ENCODE data around the gene ADGRA3.

ADGRA3 gene, protein sequence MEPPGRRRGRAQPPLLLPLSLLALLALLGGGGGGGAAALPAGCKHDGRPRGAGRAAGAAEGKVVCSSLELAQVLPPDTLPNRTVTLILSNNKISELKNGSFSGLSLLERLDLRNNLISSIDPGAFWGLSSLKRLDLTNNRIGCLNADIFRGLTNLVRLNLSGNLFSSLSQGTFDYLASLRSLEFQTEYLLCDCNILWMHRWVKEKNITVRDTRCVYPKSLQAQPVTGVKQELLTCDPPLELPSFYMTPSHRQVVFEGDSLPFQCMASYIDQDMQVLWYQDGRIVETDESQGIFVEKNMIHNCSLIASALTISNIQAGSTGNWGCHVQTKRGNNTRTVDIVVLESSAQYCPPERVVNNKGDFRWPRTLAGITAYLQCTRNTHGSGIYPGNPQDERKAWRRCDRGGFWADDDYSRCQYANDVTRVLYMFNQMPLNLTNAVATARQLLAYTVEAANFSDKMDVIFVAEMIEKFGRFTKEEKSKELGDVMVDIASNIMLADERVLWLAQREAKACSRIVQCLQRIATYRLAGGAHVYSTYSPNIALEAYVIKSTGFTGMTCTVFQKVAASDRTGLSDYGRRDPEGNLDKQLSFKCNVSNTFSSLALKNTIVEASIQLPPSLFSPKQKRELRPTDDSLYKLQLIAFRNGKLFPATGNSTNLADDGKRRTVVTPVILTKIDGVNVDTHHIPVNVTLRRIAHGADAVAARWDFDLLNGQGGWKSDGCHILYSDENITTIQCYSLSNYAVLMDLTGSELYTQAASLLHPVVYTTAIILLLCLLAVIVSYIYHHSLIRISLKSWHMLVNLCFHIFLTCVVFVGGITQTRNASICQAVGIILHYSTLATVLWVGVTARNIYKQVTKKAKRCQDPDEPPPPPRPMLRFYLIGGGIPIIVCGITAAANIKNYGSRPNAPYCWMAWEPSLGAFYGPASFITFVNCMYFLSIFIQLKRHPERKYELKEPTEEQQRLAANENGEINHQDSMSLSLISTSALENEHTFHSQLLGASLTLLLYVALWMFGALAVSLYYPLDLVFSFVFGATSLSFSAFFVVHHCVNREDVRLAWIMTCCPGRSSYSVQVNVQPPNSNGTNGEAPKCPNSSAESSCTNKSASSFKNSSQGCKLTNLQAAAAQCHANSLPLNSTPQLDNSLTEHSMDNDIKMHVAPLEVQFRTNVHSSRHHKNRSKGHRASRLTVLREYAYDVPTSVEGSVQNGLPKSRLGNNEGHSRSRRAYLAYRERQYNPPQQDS (N-terminal part only)

DNA sequence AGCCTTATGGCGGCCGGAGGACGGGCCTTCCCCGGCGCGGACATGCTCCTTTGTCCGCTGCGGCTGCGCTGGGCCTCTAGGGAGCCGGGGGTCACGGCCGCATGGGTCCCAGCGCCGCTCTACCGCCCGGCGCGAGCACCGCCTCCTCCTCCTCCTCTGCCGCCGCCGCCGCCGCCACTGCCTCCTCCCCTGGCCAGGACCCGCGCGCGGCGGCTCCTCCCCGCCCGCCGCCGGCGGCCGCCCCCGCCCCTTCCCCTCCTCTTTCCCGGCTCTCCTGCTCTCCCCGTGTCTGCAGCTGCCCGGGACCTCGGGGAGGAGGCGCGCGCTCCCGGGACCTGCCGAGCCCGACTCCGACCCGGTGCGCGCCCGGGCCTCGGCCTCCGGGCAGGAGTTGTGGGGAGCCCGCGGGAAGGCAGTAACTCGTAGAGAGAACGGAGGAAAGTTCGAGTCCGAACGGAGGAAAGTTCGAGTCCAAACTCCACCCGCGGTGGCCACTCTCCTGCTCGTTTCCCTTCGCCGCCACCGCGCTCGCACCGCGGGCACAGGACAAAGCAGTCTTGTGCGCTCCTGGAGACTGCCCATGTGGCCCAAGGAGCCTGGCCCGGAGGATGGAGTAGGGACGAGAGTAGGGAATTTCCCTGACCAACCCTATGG is at the start of gene ADGRA3:
TSS of gene ADGRA3 (minus strand) at position 179 of the 654 bp plus-strand sequence. CDS start 282 bp downstream, outside the sequence.
- no peaks in the 10 kb centered on the region for H3K36me3 ChIP-seq (ENCODE audit: control insufficient read depth, insufficient read depth, low read length)
- 0 out of 2 replicates have a peak, but pooled peaks cover 2% of the 10 kb centered on the region for H3K4me1 ChIP-seq (ENCODE audit: control insufficient read depth, insufficient read depth, low read length)
- no peak within 1 kb of the TSS for H3K27ac ChIP-seq (ENCODE audit: low read length)
- H3K9me3 ChIP-seq (ENCODE audit: control insufficient read depth, insufficient read depth, low read length), result no peaks in the 10 kb centered on the region
- no CpG with 5 or more reads among the region's 74 CpGs for WGBS (ENCODE audit: insufficient coverage, insufficient read length)
- peak within 1 kb of the TSS; percentile 81 for H3K4me3 ChIP-seq (ENCODE audit: low read length)
- no peak for DNase-seq (ENCODE audit: low read depth, low spot score)
- H3K27me3 ChIP-seq (ENCODE audit: control insufficient read depth, insufficient read depth, low read length), result 0 out of 2 replicates have a peak, but pooled peaks cover 1% of the 10 kb centered on the region

- H3K27me3 ChIP-seq (ENCODE audit: control insufficient read depth, insufficient read depth, low read length), result no peaks in the 10 kb centered on the region
- no peaks in the 10 kb centered on the region for H3K4me1 ChIP-seq (ENCODE audit: control insufficient read depth, insufficient read depth, low read length)
- H3K9me3 ChIP-seq (ENCODE audit: control insufficient read depth, insufficient read depth, low read length), result no peaks in the 10 kb centered on the region
- H3K4me3 ChIP-seq (ENCODE audit: low read length), result no peak overlapping the region
- H3K27ac ChIP-seq (ENCODE audit: low read length), result no peak overlapping the region
- no peak for DNase-seq (ENCODE audit: low read depth, low spot score)
- no peaks in the 10 kb centered on the region for H3K36me3 ChIP-seq (ENCODE audit: control insufficient read depth, insufficient read depth, low read length)
Measured at GRCh38 chr4:22556495-22556894, 40.6 kb upstream of the ADGRA3 start.

DNA sequence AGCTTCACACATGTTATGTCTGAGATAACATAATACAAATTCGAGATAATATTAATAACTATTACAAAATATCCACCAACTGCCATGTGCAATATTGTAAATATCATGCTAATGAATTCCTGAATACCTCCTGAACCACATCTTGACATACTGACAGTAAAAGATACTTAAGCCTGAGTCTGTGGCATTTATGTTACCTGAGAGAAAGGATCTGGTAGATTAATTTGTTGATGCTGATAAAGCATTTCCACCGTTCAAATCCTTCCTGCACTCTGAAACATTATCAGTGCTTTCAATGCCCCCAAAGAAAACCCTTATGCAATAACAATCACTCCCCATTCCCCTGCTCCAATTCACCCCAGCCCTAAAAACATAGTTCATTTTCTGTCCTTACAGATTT is 38.8 kb upstream of the ADGRA3 start:
- H3K9me3 ChIP-seq (ENCODE audit: control insufficient read depth, insufficient read depth, low read length), result no peaks in the 10 kb centered on the region
- DNase-seq (ENCODE audit: low read depth, low spot score), result no peak
- no peak overlapping the region for H3K4me3 ChIP-seq (ENCODE audit: low read length)
- H3K27me3 ChIP-seq (ENCODE audit: control insufficient read depth, insufficient read depth, low read length), result no peaks in the 10 kb centered on the region
- H3K27ac ChIP-seq (ENCODE audit: low read length), result no peak overlapping the region
- H3K4me1 ChIP-seq (ENCODE audit: control insufficient read depth, insufficient read depth, low read length), result no peaks in the 10 kb centered on the region
- WGBS (ENCODE audit: insufficient coverage, insufficient read length), result no CpG with 5 or more reads among the region's 2 CpGs
- no peaks in the 10 kb centered on the region for H3K36me3 ChIP-seq (ENCODE audit: control insufficient read depth, insufficient read depth, low read length)

GRCh38 chr4:22553560-22553959 is 37.7 kb upstream of the ADGRA3 start:
- Histone ChIP-seq H3K27me3 (ENCODE audit: control insufficient read depth, insufficient read depth, low read length) (no peaks in the 10 kb centered on the region), H3K27ac (ENCODE audit: low read length) (no peak overlapping the region), H3K4me1 (ENCODE audit: control insufficient read depth, insufficient read depth, low read length) (no peaks in the 10 kb centered on the region), H3K36me3 (ENCODE audit: control insufficient read depth, insufficient read depth, low read length) (no peaks in the 10 kb centered on the region), H3K4me3 (ENCODE audit: low read length) (no peak overlapping the region), H3K9me3 (ENCODE audit: control insufficient read depth, insufficient read depth, low read length) (no peaks in the 10 kb centered on the region)
- WGBS (ENCODE audit: insufficient coverage, insufficient read length), result no CpG with 5 or more reads among the region's 3 CpGs
- DNase-seq (ENCODE audit: low read depth, low spot score), result no peak

- no peaks in the 10 kb centered on the region for H3K9me3 ChIP-seq (ENCODE audit: control insufficient read depth, insufficient read depth, low read length)
- H3K36me3 ChIP-seq (ENCODE audit: control insufficient read depth, insufficient read depth, low read length), result no peaks in the 10 kb centered on the region
- WGBS (ENCODE audit: insufficient coverage, insufficient read length), result no CpG with 5 or more reads among the region's 3 CpGs
- DNase-seq (ENCODE audit: low read depth, low spot score), result no peak
- no peak overlapping the region for H3K4me3 ChIP-seq (ENCODE audit: low read length)
- no peak overlapping the region for H3K27ac ChIP-seq (ENCODE audit: low read length)
- no peaks in the 10 kb centered on the region for H3K27me3 ChIP-seq (ENCODE audit: control insufficient read depth, insufficient read depth, low read length)
- H3K4me1 ChIP-seq (ENCODE audit: control insufficient read depth, insufficient read depth, low read length), result no peaks in the 10 kb centered on the region
Measured at GRCh38 chr4:22552812-22553211, 36.9 kb upstream of the ADGRA3 start.

DNA sequence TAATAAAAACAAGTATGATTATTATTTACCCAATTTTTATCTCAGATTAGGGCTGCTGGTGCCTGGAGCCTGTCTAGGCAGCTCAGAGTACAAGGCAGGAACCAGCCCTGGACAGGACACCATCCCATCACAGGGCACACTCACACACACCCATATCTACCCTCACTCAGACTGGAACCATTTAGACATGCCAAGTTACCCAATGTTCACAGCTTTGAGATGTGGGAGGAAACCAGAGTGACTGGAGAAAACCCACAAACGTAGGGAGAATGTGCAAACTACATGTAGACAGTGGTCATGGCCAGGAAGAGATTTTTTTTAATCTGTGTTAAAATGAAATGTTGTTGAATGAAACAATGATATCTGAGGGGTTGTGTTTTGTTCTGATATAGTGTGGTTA is 35.7 kb upstream of the ADGRA3 start:
- no peaks in the 10 kb centered on the region for H3K27me3 ChIP-seq (ENCODE audit: control insufficient read depth, insufficient read depth, low read length)
- WGBS (ENCODE audit: insufficient coverage, insufficient read length), result no CpG with 5 or more reads among the region's 1 CpG
- no peaks in the 10 kb centered on the region for H3K9me3 ChIP-seq (ENCODE audit: control insufficient read depth, insufficient read depth, low read length)
- DNase-seq (ENCODE audit: low read depth, low spot score), result no peak
- H3K4me1 ChIP-seq (ENCODE audit: control insufficient read depth, insufficient read depth, low read length), result no peaks in the 10 kb centered on the region
- H3K4me3 ChIP-seq (ENCODE audit: low read length), result no peak overlapping the region
- no peak overlapping the region for H3K27ac ChIP-seq (ENCODE audit: low read length)
- no peaks in the 10 kb centered on the region for H3K36me3 ChIP-seq (ENCODE audit: control insufficient read depth, insufficient read depth, low read length)

- no peak for DNase-seq (ENCODE audit: low read depth, low spot score)
- H3K27me3 ChIP-seq (ENCODE audit: control insufficient read depth, insufficient read depth, low read length), result no peaks in the 10 kb centered on the region
Measured at GRCh38 chr4:22546299-22546698, 30.4 kb upstream of the ADGRA3 start.

GRCh38 chr4:22539251-22539650 is 23.4 kb upstream of the ADGRA3 start:
- Histone ChIP-seq H3K27me3 (ENCODE audit: control insufficient read depth, insufficient read depth, low read length) (no peaks in the 10 kb centered on the region), H3K27ac (ENCODE audit: low read length) (no peak overlapping the region), H3K4me3 (ENCODE audit: low read length) (no peak overlapping the region), H3K9me3 (ENCODE audit: control insufficient read depth, insufficient read depth, low read length) (no peaks in the 10 kb centered on the region), H3K4me1 (ENCODE audit: control insufficient read depth, insufficient read depth, low read length) (no peaks in the 10 kb centered on the region), H3K36me3 (ENCODE audit: control insufficient read depth, insufficient read depth, low read length) (no peaks in the 10 kb centered on the region)
- DNase-seq (ENCODE audit: low read depth, low spot score), result no peak
- no CpG with 5 or more reads among the region's 2 CpGs for WGBS (ENCODE audit: insufficient coverage, insufficient read length)

More at GRCh38 chr4:22546299-22546698, 30.4 kb upstream of the ADGRA3 start:
- no CpG with 5 or more reads among the region's 3 CpGs for WGBS (ENCODE audit: insufficient coverage, insufficient read length)
- no peak overlapping the region for H3K4me3 ChIP-seq (ENCODE audit: low read length)
- no peaks in the 10 kb centered on the region for H3K4me1 ChIP-seq (ENCODE audit: control insufficient read depth, insufficient read depth, low read length)
- H3K27ac ChIP-seq (ENCODE audit: low read length), result no peak overlapping the region
- H3K9me3 ChIP-seq (ENCODE audit: control insufficient read depth, insufficient read depth, low read length), result no peaks in the 10 kb centered on the region; the same call in 1 of the 2 replicates
- no peaks in the 10 kb centered on the region for H3K36me3 ChIP-seq (ENCODE audit: control insufficient read depth, insufficient read depth, low read length)

DNA sequence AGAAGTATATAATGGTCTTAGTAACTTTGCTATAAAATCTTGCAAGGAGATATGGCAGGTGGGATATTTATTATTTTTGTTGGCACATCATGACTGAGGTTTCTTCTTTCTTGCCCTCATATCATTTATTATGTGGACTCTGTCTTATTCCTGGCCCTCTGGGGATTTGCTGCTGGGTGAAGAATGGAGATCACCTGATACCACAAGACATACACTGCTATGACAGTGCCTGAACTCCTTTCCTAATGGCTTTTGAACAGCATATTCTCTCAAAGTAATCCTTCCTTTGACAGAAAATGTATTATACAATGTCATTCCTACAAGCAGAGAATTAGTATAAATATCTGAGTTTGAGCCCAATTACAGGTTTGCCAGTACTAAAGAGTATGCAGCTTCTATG is 22.0 kb upstream of the ADGRA3 start:
- H3K27ac ChIP-seq (ENCODE audit: low read length), result no peak overlapping the region
- no peak for DNase-seq (ENCODE audit: low read depth, low spot score)
- H3K27me3 ChIP-seq (ENCODE audit: control insufficient read depth, insufficient read depth, low read length), result no peaks in the 10 kb centered on the region
- H3K36me3 ChIP-seq (ENCODE audit: control insufficient read depth, insufficient read depth, low read length), result no peaks in the 10 kb centered on the region
- no peaks in the 10 kb centered on the region for H3K4me1 ChIP-seq (ENCODE audit: control insufficient read depth, insufficient read depth, low read length)
- H3K9me3 ChIP-seq (ENCODE audit: control insufficient read depth, insufficient read depth, low read length), result no peaks in the 10 kb centered on the region
- no peak overlapping the region for H3K4me3 ChIP-seq (ENCODE audit: low read length)

DNA sequence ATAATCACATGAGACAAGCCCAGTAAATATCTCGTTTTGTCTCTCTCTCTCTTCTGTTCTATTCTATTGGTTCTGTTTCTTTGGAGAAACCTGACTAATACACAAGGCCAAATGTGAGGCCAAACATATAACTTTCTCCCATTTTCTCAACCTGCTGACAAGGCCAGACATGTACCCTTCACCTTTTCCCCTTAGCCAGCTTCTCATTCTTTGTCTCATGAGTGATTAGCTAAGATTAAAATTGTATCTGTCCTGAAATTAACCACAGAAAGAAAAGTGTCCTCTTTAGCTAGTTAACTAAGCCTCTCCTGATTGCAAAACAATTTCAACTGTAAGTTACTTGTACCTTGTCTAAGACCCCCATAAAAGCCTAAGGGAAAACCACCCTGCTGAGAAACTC is 18.5 kb upstream of the ADGRA3 start:
- H3K9me3 ChIP-seq (ENCODE audit: control insufficient read depth, insufficient read depth, low read length), result no peaks in the 10 kb centered on the region
- H3K27ac ChIP-seq (ENCODE audit: low read length), result no peak overlapping the region
- H3K4me3 ChIP-seq (ENCODE audit: low read length), result no peak overlapping the region
- H3K27me3 ChIP-seq (ENCODE audit: control insufficient read depth, insufficient read depth, low read length), result no peaks in the 10 kb centered on the region
- WGBS (ENCODE audit: insufficient coverage, insufficient read length), result no CpG with 5 or more reads among the region's 1 CpG
- H3K36me3 ChIP-seq (ENCODE audit: control insufficient read depth, insufficient read depth, low read length), result no peaks in the 10 kb centered on the region
- no peak for DNase-seq (ENCODE audit: low read depth, low spot score)
- H3K4me1 ChIP-seq (ENCODE audit: control insufficient read depth, insufficient read depth, low read length), result no peaks in the 10 kb centered on the region
